LoVo (cell line): ENCODE measurements around the gene P4HTM.

Experiments
- DNase-seq: peaks from one replicate; pipeline ENCODE4 v3.0.0-alpha.2; 2016; ENCODE audit warnings: low spot score

P4HTM gene, protein sequence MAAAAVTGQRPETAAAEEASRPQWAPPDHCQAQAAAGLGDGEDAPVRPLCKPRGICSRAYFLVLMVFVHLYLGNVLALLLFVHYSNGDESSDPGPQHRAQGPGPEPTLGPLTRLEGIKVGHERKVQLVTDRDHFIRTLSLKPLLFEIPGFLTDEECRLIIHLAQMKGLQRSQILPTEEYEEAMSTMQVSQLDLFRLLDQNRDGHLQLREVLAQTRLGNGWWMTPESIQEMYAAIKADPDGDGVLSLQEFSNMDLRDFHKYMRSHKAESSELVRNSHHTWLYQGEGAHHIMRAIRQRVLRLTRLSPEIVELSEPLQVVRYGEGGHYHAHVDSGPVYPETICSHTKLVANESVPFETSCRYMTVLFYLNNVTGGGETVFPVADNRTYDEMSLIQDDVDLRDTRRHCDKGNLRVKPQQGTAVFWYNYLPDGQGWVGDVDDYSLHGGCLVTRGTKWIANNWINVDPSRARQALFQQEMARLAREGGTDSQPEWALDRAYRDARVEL

DNA sequence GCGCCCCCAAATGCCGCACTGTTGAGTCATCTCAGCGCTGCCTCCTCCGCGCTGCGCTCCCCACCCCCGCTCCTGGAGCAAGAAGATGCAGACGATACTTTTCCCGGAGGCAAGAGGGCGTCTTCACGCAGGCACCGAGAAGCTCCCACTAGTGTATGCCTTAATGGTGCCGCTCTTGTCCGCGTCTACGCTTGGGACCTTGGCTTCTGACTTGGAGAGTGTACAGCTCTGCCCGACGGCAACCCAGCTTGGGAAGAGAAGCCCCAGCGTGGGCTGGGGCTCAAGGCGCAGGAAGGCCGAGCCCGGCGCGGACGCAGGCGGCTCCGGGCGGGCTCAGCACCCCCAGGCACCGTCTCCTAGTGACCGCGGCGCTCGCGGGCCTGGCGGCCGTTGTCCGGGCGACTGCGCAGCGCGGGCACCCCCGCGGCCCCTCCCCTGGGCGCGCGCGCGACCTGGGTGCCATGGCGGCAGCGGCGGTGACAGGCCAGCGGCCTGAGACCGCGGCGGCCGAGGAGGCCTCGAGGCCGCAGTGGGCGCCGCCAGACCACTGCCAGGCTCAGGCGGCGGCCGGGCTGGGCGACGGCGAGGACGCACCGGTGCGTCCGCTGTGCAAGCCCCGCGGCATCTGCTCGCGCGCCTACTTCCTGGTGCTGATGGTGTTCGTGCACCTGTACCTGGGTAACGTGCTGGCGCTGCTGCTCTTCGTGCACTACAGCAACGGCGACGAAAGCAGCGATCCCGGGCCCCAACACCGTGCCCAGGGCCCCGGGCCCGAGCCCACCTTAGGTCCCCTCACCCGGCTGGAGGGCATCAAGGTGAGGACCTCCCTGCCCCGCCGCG is at the start of gene P4HTM:
Gene P4HTM, plus strand, starts transcription at position 446 of the 840 bp plus-strand sequence. Its CDS starts 16 bp downstream, at position 462.
- peak; percentile 90 for DNase-seq

DNA sequence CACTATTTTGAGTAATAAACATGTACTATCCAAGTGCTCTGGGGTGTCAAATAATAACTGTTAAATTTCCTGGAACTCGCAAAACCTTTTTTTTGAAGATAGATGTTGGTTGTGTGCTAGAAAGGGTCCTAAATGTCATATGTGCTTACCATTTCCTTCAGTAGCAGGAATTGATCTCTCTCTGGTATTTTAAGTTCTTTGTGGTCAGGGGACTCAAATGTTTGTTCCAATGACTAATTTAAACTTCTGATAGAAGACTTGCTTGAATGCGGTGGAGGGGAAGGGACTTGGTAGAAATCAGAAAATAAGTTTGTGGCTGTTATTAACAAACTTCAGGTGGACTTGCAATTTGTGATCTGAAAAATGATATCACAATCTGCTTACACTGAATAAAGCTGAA is 44.6 kb upstream of the P4HTM start:
- DNase-seq = no peak

DNA sequence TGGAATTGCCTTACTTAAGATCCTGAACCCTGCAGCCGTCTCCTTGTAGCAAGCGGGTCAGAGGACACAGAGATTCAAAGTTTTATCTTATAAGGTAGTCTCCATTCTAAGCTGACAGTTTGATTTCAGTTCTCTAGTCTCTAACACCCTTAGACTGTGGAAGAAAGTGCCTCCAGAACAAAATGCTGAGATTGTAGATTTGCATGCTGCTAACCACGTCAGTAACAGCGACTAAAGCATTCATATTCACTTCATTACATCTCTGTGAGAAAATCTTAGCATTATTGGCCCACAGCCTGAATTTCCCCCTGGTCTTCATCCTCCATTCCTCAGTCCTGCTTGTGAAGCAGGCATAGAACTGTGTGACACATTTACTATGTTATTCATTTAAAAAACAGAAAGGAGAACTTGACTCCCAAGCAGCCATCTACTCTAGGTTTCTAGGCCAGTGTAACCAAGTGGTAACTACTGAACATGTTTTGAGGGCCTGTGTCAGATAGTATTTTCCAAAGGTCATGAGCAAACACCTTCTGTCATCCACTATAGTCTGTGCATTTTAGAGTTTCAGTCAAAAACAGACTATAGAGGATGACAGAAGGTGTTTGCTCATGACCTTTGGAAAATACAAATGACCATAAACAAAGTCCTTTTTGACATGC is 44.0 kb upstream of the P4HTM start:
- no peak for DNase-seq

DNA sequence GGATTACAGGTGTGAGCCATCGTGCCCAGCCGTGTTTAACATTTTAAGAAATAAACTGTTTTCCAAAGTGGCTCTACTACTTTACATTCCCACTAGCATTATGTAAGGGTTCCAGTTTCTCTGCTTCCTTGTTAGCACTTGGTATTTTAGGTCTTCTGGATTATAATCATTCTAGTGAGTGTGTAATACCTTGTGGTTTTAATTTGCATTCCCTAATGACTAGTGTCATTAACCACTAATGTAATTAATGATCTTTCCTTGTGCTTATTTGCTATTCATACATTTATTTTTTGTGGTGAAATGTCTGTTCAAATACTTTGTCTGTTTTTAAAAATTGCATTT is 40.7 kb upstream of the P4HTM start:
- no peak for DNase-seq

DNA sequence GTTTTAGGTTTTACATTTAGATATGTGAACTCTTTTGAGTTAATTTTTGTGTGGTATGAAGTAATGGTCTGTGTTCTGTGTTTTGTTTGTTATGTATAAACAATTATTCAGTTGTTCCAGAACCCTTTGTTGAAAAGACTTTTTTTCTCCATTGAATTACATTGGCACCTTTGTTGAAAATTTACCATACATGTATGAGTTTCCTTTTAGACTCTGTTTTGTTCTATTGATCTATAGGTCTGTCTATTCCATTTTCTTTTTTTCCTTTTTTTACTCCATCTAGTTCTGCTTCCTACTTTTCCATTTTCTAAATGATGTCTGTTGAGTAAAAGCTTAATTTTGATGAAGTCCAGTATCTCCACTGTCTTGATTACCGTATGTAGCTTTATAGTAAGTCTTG is 40.0 kb upstream of the P4HTM start:
- no peak for DNase-seq

DNA sequence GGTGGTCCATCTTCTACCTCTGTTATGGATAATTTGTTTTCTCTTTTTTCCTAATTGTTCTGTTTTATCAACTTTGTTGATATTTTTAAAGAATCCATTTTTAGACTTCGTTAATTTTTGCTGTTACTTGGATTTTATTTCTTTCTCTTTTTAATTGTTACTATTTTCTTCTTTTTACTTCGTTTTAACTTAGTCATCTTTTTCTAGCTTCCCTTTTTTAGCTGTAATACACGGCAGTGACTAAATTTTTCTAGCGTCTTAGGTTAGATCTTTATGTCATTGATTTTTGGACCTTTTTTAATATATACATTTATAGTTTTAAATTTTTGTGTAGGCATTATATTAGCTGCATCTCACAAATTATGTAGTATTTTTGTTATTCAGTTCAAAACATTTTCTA is 38.3 kb upstream of the P4HTM start:
- DNase-seq = no peak

DNA sequence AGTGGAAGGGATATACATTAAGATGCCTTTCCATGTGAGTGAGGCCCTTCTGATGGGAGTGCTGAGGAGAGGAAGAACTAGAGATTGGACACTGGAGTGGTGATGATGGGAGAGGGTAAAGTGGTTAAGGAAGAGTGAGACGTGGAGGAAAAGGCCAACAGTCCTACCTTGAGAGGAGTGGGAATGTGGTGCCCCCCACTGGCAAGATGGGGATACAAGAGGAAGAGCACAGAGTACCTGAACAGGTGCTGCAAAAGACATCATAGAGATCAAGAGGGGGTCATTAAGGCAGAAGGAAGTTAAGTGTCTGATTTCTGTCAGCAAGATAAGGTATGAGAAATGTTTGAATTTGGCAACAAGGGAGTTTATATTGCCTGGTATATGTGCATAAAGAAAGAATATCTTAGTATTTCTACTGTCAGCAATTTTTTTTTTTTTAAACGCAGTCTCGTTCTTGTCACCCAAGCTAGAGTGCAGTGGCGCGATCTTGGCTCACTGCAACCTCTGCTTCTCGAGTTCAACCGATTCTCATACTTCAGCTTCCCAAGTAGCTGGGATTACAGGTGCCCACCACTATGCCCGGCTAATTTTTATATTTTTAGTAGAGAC is 37.4 kb upstream of the P4HTM start:
- no peak for DNase-seq

DNA sequence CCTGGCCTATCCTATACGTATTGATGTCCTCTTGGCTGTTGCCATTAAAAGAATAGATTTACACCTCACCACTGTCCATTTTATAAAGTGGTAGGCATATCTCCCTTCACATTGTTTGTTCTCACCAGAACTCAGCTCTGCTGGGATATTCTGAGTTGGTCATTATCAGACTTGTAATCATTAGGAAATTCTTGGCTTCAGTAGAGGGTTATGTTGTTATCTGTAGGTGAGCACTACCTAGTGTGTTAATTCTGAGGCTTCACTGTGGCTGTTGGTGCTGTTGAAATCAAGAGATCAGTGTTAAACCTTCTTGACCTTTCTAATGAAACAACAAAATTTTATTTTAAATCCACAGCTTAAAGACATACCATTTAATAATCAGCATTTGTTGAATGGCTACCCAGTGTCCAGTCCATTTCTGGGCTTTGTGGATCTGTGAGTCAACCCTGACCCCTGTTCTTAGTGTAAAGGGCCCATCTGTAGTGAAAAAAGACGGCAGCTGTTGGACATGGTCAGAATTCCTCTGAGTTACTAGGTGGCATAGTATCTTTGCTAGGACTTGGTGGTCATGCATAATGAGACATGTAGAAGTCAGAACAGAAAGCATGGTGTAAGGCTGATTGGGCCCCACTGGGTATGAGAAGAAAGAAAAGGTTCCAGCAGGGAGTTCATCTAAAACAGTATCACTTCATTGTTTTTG is 32.9 kb upstream of the P4HTM start:
- DNase-seq = no peak

DNA sequence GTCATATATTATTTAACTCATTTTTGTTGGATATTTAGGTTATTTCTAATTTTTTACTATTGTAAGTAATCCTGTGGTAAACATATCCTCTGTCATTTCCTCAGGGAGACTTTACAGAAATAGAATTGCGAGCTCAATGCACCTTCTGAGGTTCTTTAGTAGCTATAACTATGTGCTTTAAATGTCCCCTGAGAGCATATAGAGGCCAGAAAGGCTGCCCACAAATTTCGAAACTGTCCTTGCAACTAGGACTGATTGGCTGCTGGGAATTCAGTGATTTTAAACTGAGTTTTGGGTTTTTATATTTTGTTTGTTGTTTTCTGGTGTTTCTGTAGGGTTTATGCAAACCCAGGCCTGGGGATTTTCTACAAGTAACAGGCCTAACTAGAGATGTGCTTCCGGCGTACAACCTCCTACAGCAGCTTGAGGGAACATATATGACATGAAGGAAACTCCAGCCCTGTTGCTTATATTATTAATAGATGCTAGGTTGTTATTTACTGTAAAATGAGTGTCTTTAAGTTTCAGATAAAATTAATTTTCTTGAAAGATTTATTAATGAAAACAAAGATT is 29.1 kb upstream of the P4HTM start:
- DNase-seq = no peak

DNA sequence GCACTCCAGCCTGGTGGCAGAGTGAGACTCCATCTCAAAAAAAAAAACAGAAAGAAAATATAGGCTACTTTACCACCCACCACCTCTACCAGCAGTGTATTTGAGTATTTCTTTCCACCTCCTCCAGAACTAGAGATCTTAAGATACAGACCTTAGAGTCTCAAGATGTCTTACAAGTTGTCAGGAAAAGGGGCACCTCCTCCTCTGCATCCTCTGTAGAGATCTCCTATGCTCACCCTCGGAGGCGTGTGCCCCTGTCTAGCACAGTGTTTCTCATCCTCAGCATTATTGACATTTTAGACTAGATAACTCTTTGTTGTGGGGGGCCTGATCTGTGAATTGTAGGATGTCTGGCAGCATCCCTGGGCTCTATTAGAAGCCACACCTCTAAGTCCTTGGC is 27.7 kb upstream of the P4HTM start:
- DNase-seq = no peak

DNA sequence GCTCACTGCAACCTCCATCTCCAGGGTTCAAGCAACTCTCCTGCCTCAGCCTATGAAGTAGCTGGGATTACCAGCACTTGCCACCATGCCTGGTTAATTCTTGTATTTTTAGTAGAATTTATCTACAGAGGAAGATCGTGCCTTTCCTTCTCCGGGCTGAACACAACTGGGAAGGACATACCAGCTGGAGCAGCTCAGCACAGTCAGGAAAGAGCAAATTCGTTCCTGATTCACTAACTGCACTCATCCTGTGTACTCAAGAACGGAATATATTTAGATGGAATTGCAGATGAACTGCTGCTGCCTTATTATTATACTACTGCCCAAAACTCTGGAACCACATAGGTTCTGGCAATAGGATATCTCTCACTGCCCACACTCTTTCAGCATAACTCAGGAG is 27.1 kb upstream of the P4HTM start:
- no peak for DNase-seq

DNA sequence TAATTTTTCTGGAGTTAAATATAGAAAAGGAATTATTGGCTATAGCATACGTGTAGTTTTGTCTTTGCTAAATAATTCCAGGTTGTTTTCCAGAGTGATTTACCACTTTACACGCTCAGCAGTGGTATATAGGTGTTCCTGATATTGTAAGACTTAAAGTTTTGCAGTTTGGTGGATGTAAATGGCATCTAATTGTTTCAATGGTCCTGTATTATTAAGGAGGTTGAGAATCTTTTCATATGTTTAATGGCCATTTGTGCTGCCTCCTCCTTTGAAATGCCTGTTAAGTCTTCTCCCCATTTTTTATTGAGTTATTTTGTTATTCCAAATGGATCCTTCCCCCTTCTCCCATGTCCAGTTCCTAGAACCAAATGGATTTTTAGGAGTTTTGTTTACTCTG is 26.4 kb upstream of the P4HTM start:
- no peak for DNase-seq

DNA sequence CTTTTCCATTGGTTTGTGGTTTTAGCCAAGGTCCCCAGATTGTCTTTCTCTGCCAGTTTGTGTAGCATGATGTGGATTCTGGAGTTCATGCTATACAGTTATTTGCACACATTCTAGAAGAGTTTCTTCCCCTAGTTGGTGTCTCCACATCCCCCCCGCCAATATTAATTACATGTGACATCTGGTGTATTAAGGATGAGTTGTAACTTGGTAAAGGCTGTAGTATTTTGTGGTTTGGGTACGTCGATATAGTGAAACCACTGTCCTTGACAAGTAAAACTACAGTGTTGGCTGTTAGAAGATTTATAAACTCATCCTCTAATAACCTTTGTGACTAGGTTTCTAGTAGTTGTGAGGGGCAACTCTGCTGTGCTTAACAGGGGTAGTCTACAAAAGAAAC is 23.7 kb upstream of the P4HTM start:
- no peak for DNase-seq

DNA sequence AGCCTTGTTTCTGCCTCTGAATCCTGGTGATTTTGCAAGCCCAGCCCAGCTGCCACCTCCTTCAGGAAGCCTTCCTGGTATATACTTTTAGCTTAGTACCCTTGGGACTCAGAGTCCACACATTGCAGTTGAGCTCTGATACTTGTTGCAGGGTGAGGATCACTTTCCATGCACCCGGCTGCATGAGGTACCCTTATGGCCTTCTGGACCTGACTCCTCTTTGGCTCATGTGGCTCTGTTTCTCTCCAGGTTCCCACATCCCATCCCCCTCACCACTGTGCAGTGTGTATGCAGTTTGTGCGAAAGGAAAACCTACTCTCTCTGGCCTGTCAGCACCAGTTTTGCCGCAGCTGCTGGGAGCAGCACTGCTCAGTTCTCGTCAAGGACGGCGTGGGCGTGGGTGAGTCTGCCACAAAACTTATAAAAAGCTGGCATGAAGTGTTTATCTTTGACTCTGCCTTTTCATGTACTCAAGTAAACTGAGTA is 23.1 kb upstream of the P4HTM start:
- no peak for DNase-seq

DNA sequence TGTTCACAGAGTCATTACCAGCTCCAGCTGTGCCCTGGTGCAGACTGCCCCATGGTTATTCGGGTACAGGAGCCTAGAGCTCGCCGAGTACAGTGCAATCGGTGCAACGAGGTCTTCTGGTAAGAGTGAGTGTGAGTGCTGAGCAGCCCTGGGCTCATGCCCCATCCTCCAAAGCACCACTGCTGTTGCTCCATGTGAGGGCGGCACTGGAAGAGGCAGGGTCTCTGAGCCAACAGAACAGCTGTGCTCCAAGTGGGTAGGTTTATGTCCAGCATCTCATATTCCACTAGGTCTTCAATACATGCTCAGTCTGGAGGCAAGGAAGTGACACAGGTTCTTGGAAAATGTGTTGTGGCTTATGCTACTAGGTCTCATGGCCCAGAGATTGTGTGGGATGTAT is 19.5 kb upstream of the P4HTM start:
- DNase-seq = no peak

DNA sequence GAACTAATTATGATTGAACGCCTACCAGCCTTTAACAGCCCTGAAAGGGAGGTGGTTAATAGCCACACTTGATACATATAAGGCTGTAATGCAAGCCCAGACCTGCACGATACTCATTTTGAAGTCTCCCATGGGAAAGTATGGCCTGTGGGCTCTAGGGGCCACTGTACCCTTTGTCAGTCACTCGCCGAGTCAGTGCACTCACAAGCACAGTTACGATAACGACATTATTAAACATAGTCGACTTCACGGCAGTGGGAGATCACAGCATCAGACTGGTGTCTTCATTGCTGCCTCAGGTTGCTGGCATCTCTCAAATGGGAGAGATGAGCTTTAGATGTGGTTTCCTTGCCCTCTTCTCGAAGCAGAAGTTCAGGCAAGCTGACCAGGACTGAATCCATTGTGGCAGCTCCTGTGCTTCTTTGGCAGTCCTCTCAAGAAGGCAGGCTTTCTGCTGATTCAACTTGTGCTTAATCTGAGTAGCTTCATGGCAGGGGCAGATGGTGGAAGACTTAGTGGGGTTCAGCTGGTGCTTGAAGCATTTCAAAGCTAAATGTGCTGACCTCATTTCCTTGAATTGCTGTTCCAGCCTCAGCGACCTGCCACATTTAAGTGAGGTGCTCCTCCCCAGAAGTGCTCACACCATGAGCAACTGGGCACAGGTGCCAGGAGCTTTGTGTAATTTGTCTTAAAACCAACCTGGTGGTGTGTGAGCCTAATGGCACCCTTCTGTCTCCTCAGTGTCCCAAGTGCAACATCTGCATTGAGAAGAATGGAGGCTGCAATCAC is 15.8 kb upstream of the P4HTM start:
- DNase-seq = no peak

DNA sequence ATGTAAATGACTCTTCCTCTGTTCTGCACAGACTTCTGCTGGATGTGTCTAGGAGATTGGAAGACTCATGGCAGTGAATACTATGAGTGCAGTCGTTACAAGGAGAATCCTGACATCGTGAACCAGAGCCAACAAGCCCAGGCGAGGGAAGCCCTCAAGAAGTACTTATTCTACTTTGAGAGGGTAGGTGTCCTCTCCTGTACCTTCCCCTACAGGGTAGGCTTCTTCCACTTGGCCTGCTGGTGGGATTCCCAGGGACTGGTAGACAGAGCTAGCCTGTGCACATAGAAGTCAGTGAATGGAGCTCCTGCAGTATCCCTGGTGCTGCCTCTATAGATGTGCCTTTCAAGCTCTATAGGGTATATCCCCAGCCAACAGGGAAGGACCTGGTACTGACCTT is 10.6 kb upstream of the P4HTM start:
- DNase-seq = no peak

DNA sequence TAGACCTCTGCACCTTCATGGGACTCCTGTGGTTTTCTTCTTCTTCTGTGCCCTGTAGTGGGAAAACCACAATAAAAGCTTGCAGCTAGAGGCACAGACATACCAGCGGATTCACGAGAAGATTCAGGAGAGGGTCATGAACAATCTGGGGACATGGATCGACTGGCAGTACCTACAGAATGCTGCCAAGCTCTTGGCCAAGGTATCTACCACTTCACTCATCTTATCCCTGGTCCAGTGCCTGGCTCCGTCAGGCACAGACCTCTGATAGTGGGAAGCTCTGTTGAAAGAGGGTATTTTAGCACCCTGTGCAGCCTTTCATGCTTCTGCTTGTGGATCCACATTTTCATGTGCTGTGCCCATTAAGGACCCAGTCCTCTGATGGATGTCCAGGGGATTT is 9.7 kb upstream of the P4HTM start:
- no peak for DNase-seq

DNA sequence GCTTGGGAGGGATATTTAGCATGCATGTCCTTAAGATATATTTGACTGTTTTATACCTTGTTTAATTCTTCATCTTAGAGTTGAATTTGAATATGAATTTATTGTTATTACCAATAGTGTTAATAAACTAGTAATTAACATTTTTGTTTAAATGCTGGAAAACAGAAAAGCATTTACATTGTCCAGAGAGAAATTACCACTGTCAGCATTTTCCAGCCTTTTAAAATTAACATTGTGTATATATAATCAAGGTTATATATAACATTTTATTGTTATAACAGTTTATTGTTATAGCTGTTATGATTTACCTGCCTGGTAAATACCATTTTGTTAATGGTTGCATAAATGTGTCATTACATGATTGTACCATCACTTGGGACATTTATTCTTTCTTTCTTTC is 8.0 kb upstream of the P4HTM start:
- no peak for DNase-seq

DNA sequence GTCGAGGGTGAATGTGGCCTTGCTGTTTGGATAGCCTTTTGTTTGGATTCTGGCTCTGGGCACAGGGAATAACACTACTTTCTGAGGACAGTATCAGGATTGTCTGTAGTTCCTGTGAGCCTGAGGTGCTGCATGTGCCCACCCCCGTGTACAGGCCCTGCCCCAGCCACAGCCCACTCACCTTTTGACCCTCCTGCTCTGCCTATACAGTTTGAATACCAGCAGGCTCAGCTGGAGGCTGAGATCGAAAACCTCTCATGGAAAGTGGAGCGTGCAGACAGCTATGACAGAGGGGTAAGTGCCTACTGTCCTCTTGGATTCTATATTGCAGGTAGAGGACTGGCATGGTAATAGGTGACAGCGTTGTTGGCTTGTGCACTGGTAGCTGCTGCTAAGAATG is 7.4 kb upstream of the P4HTM start:
- no peak for DNase-seq
